ENCODE data around the gene LAIR2.

Gene LAIR2

GRCh38 chr19:54502518-54503048, at the start of gene LAIR2:
TSS of gene LAIR2 (plus strand) at chr19:54502831. CDS start at chr19:54502919, 88 bp downstream.
- DNase-seq, result no peak

- no peak for DNase-seq
These were observed 48.5 kb upstream of the LAIR2 start for GRCh38 chr19:54453921-54454780.

- no peak for DNase-seq
These were observed 47.6 kb upstream of the LAIR2 start for GRCh38 chr19:54454781-54455675.

- DNase-seq, result no peak
These were observed 46.7 kb upstream of the LAIR2 start for GRCh38 chr19:54455786-54456422.

- no peak for DNase-seq
These were observed 45.9 kb upstream of the LAIR2 start for GRCh38 chr19:54456423-54457373.

- no peak for DNase-seq
These were observed 44.6 kb upstream of the LAIR2 start for GRCh38 chr19:54457773-54458647.

- no peak for DNase-seq
These were observed 43.9 kb upstream of the LAIR2 start for GRCh38 chr19:54458648-54459281.

GRCh38 chr19:54459282-54460229, 43.1 kb upstream of the LAIR2 start:
- no peak for DNase-seq

- no peak for DNase-seq
These were observed 42.2 kb upstream of the LAIR2 start for GRCh38 chr19:54460230-54461005.

- DNase-seq, result no peak
These were observed 41.4 kb upstream of the LAIR2 start for GRCh38 chr19:54461210-54461609.

GRCh38 chr19:54461613-54462012, 41.0 kb upstream of the LAIR2 start:
- DNase-seq, result no peak

GRCh38 chr19:54462047-54462654, 40.5 kb upstream of the LAIR2 start:
- DNase-seq, result no peak

GRCh38 chr19:54462655-54463530, 39.7 kb upstream of the LAIR2 start:
- peak; percentile 22 for DNase-seq

GRCh38 chr19:54463531-54464043, 39.0 kb upstream of the LAIR2 start, which contains the start of gene LENG9:
TSS of gene LENG9 (minus strand) at chr19:54463778. CDS start at chr19:54463526, 252 bp downstream.
- DNase-seq, result peak; percentile 95

- peak; percentile 94 for DNase-seq
These were observed 38.5 kb upstream of the LAIR2 start for GRCh38 chr19:54464044-54464629.

Data from SHP77 treated with DMSO at 0.1 percent for 48 hours (cell line).